Left forelimb (tissue), 1 donor: ENCODE data around the gene IHH.

Experiments used
- DNase-seq: peaks from one replicate; pipeline ENCODE4 v3.0.0-alpha.2; 2018; ENCODE audit warnings: low spot score

IHH gene

GRCh38 chr2:219018726-219019125 lies 42.0 kb downstream of the IHH start:
- DNase-seq = no peak

- no peak for DNase-seq
Measured at GRCh38 chr2:219018286-219018685, 42.4 kb downstream of the IHH start.

- no peak for DNase-seq
Measured at GRCh38 chr2:219017201-219017931, 43.4 kb downstream of the IHH start.

- DNase-seq = no peak
Measured at GRCh38 chr2:219016721-219017120, 44.0 kb downstream of the IHH start.

- DNase-seq = no peak
Measured at GRCh38 chr2:219010873-219011272, 49.8 kb downstream of the IHH start.

GRCh38 chr2:219010162-219010756 lies 50.5 kb downstream of the IHH start:
- DNase-seq = no peak

- DNase-seq = no peak
Measured at GRCh38 chr2:219009294-219009693, 51.4 kb downstream of the IHH start.
